Cardiac muscle cell (in vitro differentiated cells and primary cell): Measurements from ENCODE around the gene PAK4. TPM values are rescaled to one million over a fixed set of nuclear protein-coding genes. Genes with fewer than 3 reads are reported as not detected.

Experiments used
- DNase-seq, 2 donors: peaks; one replicate each; pipeline versions ENCODE4 v3.0.0 to v3.0.0-alpha.2; 2010 to 2017; ENCODE audit warnings: low read depth in 1 of 2, low spot score in 1 of 2
- H3K27ac ChIP-seq: fragments of 200-600 bp; sonication (generic); 2 replicates; pipeline ENCODE4 v1.5.1; 2016
- H3K27me3 ChIP-seq: fragments of 200-600 bp; sonication (generic); 2 replicates; pipeline ENCODE4 v1.6.0; 2016; ENCODE audit warnings: control low read depth
- H3K36me3 ChIP-seq: fragments of 200-600 bp; sonication (generic); 2 replicates; pipeline ENCODE4 v1.5.1; 2016; ENCODE audit warnings: control low read depth
- H3K4me1 ChIP-seq: fragments of 200-600 bp; sonication (generic); 2 replicates; pipeline ENCODE4 v1.8.1; 2017; ENCODE audit warnings: low read depth, mild to moderate bottlenecking, mixed run types
- H3K4me3 ChIP-seq: fragments of 200-600 bp; sonication (generic); 2 replicates; pipeline ENCODE4 v1.5.1; 2016; ENCODE audit warnings: mild to moderate bottlenecking
- H3K9me3 ChIP-seq: fragments of 200-600 bp; sonication (generic); 2 replicates; pipeline ENCODE4 v1.5.1; 2017; ENCODE audit warnings: low read depth, mild to moderate bottlenecking, control low read depth
- CTCF ChIP-seq: IDR thresholded peaks from 2 replicates; pipeline ENCODE4 v1.5.1; 2012; ENCODE audit warnings: low read depth, mild to moderate bottlenecking, low read length
- polyA plus RNA-seq: library from polyadenylated mRNA; unstranded; fragments of >200 nt; fragmentation: Nextera tagmentation; extraction: Ambion mirVana; gene quantifications from 2 replicates; pipeline ENCODE4 v1.2.1, GENCODE V29; 2016
- total RNA-seq: library from RNA; depleted of rRNA; stranded (reverse); fragments of >200 nt; gene quantifications from 2 replicates; pipeline ENCODE4 v1.2.3, GENCODE V29; 2016

PAK4 gene
- total and polyA plus RNA-seq, 2 experiments from 2014 or later = 32.5 to 57.9 TPM

DNA sequence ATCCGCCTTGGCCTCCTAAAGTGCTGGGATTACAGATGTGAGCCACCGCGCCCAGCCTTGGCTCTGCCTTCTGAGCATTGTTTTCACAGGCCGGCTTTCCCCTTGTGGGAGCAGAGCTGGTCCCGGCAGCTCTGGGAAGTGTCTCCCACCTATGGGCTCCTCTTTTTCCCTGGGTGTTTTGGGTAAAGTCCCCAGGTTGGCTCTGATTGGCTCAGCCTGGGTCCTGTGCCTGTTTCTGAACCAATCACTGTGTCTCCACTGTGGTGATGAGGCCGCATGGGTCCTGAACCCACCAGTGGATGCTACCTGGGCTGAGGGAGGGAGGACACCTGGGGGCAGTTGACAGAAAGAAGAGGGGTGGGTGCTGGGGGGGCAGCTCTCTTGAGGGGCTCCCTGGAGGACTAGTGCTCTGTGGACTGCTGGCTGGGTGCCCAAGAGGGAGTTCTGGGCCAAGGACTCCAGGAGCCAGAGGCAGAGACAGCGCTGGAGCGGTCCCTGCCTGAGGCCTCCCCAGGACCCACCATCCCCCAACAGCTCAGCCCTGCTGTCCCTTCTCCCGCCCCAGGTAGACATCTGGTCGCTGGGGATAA, 51.6 kb downstream of the PAK4 start:
- peaks cover 2% of the 10 kb centered on the region for H3K36me3 ChIP-seq
- H3K4me3 ChIP-seq = no peak overlapping the region
- TF ChIP-seq CTCF = no peak
- peaks cover 13% of the 10 kb centered on the region for H3K4me1 ChIP-seq
- H3K27ac ChIP-seq = no peak overlapping the region
- H3K27me3 ChIP-seq = no peaks in the 10 kb centered on the region
- no peaks in the 10 kb centered on the region for H3K9me3 ChIP-seq
- no peak for DNase-seq

DNA sequence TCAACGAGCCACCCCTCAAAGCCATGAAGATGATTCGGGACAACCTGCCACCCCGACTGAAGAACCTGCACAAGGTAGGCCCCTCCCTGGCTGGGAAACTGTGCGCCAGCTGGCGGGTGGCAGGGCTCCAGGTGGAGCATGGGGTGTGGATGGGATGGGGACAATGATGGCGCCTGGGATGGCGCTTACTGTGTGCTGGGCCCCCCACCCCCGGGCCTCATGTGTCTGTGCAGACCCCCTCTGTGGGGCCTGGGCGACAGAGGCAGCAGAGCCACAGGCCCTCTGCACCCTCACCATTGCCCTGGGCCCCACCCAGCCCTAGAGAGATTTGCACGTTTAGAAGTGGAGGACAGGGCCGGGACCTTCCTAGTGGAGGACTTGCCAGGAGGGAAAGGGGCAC, 52.1 kb downstream of the PAK4 start:
- H3K9me3 ChIP-seq = no peaks in the 10 kb centered on the region
- no peak overlapping the region for H3K27ac ChIP-seq
- no peak overlapping the region for H3K4me3 ChIP-seq
- no peaks in the 10 kb centered on the region for H3K27me3 ChIP-seq
- H3K4me1 ChIP-seq = peaks cover 13% of the 10 kb centered on the region
- TF ChIP-seq CTCF = no peak
- peaks cover 2% of the 10 kb centered on the region for H3K36me3 ChIP-seq
- no peak for DNase-seq

DNA sequence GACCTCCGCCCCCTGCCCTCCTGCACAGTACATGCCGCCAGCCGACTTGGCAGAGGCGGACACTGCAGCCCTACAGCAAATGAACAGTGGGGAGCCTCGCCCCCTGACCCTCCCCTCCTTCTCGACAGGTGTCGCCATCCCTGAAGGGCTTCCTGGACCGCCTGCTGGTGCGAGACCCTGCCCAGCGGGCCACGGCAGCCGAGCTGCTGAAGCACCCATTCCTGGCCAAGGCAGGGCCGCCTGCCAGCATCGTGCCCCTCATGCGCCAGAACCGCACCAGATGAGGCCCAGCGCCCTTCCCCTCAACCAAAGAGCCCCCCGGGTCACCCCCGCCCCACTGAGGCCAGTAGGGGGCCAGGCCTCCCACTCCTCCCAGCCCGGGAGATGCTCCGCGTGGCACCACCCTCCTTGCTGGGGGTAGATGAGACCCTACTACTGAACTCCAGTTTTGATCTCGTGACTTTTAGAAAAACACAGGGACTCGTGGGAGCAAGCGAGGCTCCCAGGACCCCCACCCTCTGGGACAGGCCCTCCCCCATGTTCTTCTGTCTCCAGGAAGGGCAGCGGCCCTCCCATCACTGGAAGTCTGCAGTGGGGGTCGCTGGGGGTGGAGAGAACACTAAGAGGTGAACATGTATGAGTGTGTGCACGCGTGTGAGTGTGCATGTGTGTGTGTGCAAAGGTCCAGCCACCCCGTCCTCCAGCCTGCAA, 52.9 kb downstream of the PAK4 start:
- Histone ChIP-seq H3K27ac (no peak overlapping the region), H3K9me3 (no peaks in the 10 kb centered on the region), H3K4me1 (peaks cover 13% of the 10 kb centered on the region), H3K27me3 (no peaks in the 10 kb centered on the region), H3K36me3 (peaks cover 2% of the 10 kb centered on the region), H3K4me3 (no peak overlapping the region)
- no peak for DNase-seq
- TF ChIP-seq CTCF = no peak

- H3K27ac ChIP-seq = no peak overlapping the region
- no peak for TF ChIP-seq CTCF
- H3K4me1 ChIP-seq = peaks cover 13% of the 10 kb centered on the region
- H3K4me3 ChIP-seq = no peak overlapping the region
- no peaks in the 10 kb centered on the region for H3K9me3 ChIP-seq
- H3K36me3 ChIP-seq = peaks cover 2% of the 10 kb centered on the region
- H3K27me3 ChIP-seq = no peaks in the 10 kb centered on the region
- DNase-seq = no peak
Measured at GRCh38 chr19:39179754-39180153, 54.2 kb downstream of the PAK4 start.

- peaks cover 5% of the 10 kb centered on the region for H3K4me1 ChIP-seq
- no peak for DNase-seq
- H3K27me3 ChIP-seq = no peaks in the 10 kb centered on the region
- H3K27ac ChIP-seq = no peak overlapping the region
- H3K9me3 ChIP-seq = no peaks in the 10 kb centered on the region
- no peak for TF ChIP-seq CTCF
- no peak overlapping the region for H3K4me3 ChIP-seq
- peaks cover 2% of the 10 kb centered on the region for H3K36me3 ChIP-seq
Measured at GRCh38 chr19:39180749-39181148, 55.2 kb downstream of the PAK4 start.
